Neural cell (in vitro differentiated cells): ENCODE data around the gene SLC12A8. TPM values are rescaled to one million over a fixed set of nuclear protein-coding genes. Genes with fewer than 3 reads are reported as not detected.

Experiments
- H2AFZ ChIP-seq: fragments of 200-600, 300-800 bp; sonication (generic), shearing (Covaris generic); 2 replicates; pipeline ENCODE4 v1.6.0; 2014; ENCODE audit warnings: low read depth, mild to moderate bottlenecking, antibody characterized with exemption, low read length, moderate library complexity
- H3F3A ChIP-seq: fragments of 200-600 bp; shearing (Covaris generic); 2 replicates; pipeline ENCODE4 v1.6.1; 2016; ENCODE audit warnings: mild to moderate bottlenecking, moderate library complexity, mixed read lengths, antibody characterized with exemption, low read length; ENCODE audit not compliant: insufficient read depth, poor library complexity, severe bottlenecking
- H3K27ac ChIP-seq: fragments of 200-600, 300-800 bp; sonication (generic), shearing (Covaris generic); 2 replicates; pipeline ENCODE4 v1.5.1; 2014; ENCODE audit warnings: mild to moderate bottlenecking, low read length, moderate library complexity
- H3K27me3 ChIP-seq: fragments of 300-800, 200-600 bp; sonication (generic), shearing (Covaris generic); 2 replicates; pipeline ENCODE4 v1.6.0; 2014; ENCODE audit warnings: mild to moderate bottlenecking, low read depth, low read length, moderate library complexity; ENCODE audit not compliant: insufficient read depth
- H3K36me3 ChIP-seq: fragments of 300-800, 200-600 bp; sonication (generic), shearing (Covaris generic); 2 replicates; pipeline ENCODE4 v1.5.1; 2014; ENCODE audit warnings: mild to moderate bottlenecking, antibody characterized with exemption, low read length, moderate library complexity; ENCODE audit not compliant: insufficient read depth
- H3K4me2 ChIP-seq: fragments of 300-800, 200-600 bp; sonication (generic), shearing (Covaris generic); 2 replicates; pipeline ENCODE4 v1.6.0; 2014; ENCODE audit warnings: mild to moderate bottlenecking, low read length
- H3K4me3 ChIP-seq: fragments of 300-800, 200-600 bp; sonication (generic), shearing (Covaris generic); 2 replicates; pipeline ENCODE4 v1.5.1; 2014; ENCODE audit warnings: mild to moderate bottlenecking, low read length, moderate library complexity
- H3K79me2 ChIP-seq: fragments of 200-600 bp; shearing (Covaris generic); replicated peaks from 2 replicates; pipeline ENCODE4 v1.6.0; 2014; ENCODE audit warnings: mild to moderate bottlenecking, low read length, moderate library complexity; ENCODE audit not compliant: insufficient read depth
- H3K9ac ChIP-seq: fragments of 300-800, 200-600 bp; sonication (generic), shearing (Covaris generic); 2 replicates; pipeline ENCODE4 v1.6.1; 2016; ENCODE audit warnings: mild to moderate bottlenecking, low read length, mixed read lengths
- H3K9me2 ChIP-seq: fragments of 200-600 bp; shearing (Covaris generic); 2 replicates; pipeline ENCODE4 v1.6.1; 2016; ENCODE audit warnings: mild to moderate bottlenecking, low read length, mixed read lengths; ENCODE audit not compliant: insufficient read depth
- H3K9me3 ChIP-seq: fragments of 200-600, 300-800 bp; sonication (generic), shearing (Covaris generic); 2 replicates; pipeline ENCODE4 v1.6.1; 2016; ENCODE audit warnings: mild to moderate bottlenecking, mixed run types, low read length, moderate library complexity, mixed read lengths
- H4K20me1 ChIP-seq: fragments of 200-600 bp; shearing (Covaris generic); 2 replicates; pipeline ENCODE4 v1.6.1; 2016; ENCODE audit warnings: mild to moderate bottlenecking, mixed run types; ENCODE audit not compliant: insufficient read depth
- EP300 ChIP-seq: fragments of 450-650 bp; conservative IDR thresholded peaks from 2 replicates; pipeline ENCODE4 v1.6.1; 2014; ENCODE audit warnings: antibody characterized with exemption, mild to moderate bottlenecking, moderate library complexity; ENCODE audit not compliant: poor library complexity, severe bottlenecking
- EZH2 ChIP-seq: fragments of 200-600, 300-800 bp; shearing (Covaris generic), sonication (generic); IDR thresholded peaks from 2 replicates; pipeline ENCODE4 v1.6.1; 2014; ENCODE audit warnings: antibody characterized with exemption, low read length, borderline replicate concordance, mild to moderate bottlenecking; ENCODE audit not compliant: insufficient read depth, poor library complexity, severe bottlenecking
- MXI1 ChIP-seq: fragments of 450-650 bp; conservative IDR thresholded peaks from 2 replicates; pipeline ENCODE4 v1.6.1; 2014; ENCODE audit warnings: antibody characterized with exemption, mild to moderate bottlenecking; ENCODE audit not compliant: poor library complexity, severe bottlenecking
- POLR2AphosphoS5 ChIP-seq: IDR thresholded peaks from 2 replicates; pipeline ENCODE4 v1.6.1; 2012
- RAD21 ChIP-seq: fragments of 450-650 bp; conservative IDR thresholded peaks from 2 replicates; pipeline ENCODE4 v1.6.1; 2014; ENCODE audit warnings: antibody characterized with exemption, mild to moderate bottlenecking, moderate library complexity
- SMC3 ChIP-seq: fragments of 450-650 bp; conservative IDR thresholded peaks from 2 replicates; pipeline ENCODE4 v1.6.1; 2014; ENCODE audit warnings: antibody characterized with exemption, mild to moderate bottlenecking, moderate library complexity; ENCODE audit not compliant: poor library complexity
- TAF1 ChIP-seq: IDR thresholded peaks from 2 replicates; pipeline ENCODE4 v1.6.1; 2012; ENCODE audit warnings: low read depth
- polyA plus RNA-seq: library from polyadenylated mRNA; depleted of rRNA; stranded (reverse); fragments of >200 nt; gene quantifications from 2 replicates; pipeline ENCODE4 v1.2.3, GENCODE V29; 2014
- TF ChIP-seq, protein P1 (sequence below): IDR thresholded peaks from 2 replicates; pipeline ENCODE4 v1.6.1; 2012; ENCODE audit warnings: borderline replicate concordance
- TF ChIP-seq, protein P2 (sequence below): fragments of 450-650 bp; IDR thresholded peaks from 2 replicates; pipeline ENCODE4 v1.5.1; 2014; ENCODE audit warnings: antibody characterized with exemption, mild to moderate bottlenecking, moderate library complexity; ENCODE audit not compliant: poor library complexity, severe bottlenecking

SLC12A8 gene
- polyA plus RNA-seq, 1 donor from 2014 or later, result 4.6 TPM

DNA sequence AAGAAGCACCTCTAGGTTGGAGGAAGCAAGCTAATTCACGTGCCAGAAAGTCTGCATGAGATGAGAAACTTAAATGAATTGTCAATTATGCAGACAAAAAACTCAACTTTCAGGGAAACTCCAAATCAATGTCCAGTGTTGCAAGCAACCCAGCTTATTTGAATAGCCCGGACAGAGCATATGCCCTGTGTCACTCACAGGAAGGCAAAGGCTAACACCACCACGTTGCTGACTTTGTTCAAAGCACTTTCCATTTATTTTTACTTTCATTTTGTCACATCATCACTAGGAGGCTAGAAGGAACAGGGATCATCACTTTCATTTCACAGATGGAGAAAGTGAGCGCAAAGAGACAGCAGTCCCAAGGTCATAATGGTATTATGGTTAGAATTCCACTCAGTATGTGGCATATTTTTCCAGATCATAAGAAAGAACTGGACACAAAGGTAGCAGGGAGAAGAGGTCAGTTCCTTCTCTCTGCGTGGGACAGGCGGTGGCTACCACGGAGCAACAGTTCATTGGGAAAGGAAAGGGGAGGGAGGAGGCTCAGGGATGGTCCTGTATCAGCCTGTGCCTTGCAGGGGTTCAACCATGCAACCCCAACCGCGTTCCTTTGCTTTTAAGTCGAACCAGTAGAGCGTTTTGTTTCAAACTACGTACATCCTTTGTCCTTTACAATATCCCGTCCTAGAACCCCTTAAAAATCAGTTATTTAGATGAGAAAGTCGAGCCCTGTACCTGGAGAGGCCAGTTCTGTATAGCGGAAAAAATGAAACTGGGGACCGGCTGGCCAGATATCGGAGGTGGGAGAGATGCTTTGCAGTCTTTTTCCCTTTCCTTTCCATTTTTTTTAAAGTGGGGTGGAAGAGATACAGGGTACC, 157.9 kb downstream of the SLC12A8 start:
- H3K79me2 ChIP-seq, result no peaks in the 10 kb centered on the region

GRCh38 chr3:125054062-125054448, 158.5 kb downstream of the SLC12A8 start:
- peaks cover 5% of the 10 kb centered on the region for H3F3A ChIP-seq
- H3K36me3 ChIP-seq, result no peaks in the 10 kb centered on the region
- no peak overlapping the region for H3K4me3 ChIP-seq
- H3K9ac ChIP-seq, result no peak overlapping the region
- no peaks in the 10 kb centered on the region for H3K79me2 ChIP-seq
- no peaks in the 10 kb centered on the region for H3K9me2 ChIP-seq
- H4K20me1 ChIP-seq, result no peaks in the 10 kb centered on the region
- H3K27me3 ChIP-seq, result peaks cover 32% of the 10 kb centered on the region
- no peak overlapping the region for H3K27ac ChIP-seq
- TF ChIP-seq SMC3, result no peak
- TF ChIP-seq EZH2, result no peak
- no peak for TF ChIP-seq TAF1
- TF ChIP-seq, protein P1, sequence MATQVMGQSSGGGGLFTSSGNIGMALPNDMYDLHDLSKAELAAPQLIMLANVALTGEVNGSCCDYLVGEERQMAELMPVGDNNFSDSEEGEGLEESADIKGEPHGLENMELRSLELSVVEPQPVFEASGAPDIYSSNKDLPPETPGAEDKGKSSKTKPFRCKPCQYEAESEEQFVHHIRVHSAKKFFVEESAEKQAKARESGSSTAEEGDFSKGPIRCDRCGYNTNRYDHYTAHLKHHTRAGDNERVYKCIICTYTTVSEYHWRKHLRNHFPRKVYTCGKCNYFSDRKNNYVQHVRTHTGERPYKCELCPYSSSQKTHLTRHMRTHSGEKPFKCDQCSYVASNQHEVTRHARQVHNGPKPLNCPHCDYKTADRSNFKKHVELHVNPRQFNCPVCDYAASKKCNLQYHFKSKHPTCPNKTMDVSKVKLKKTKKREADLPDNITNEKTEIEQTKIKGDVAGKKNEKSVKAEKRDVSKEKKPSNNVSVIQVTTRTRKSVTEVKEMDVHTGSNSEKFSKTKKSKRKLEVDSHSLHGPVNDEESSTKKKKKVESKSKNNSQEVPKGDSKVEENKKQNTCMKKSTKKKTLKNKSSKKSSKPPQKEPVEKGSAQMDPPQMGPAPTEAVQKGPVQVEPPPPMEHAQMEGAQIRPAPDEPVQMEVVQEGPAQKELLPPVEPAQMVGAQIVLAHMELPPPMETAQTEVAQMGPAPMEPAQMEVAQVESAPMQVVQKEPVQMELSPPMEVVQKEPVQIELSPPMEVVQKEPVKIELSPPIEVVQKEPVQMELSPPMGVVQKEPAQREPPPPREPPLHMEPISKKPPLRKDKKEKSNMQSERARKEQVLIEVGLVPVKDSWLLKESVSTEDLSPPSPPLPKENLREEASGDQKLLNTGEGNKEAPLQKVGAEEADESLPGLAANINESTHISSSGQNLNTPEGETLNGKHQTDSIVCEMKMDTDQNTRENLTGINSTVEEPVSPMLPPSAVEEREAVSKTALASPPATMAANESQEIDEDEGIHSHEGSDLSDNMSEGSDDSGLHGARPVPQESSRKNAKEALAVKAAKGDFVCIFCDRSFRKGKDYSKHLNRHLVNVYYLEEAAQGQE, result no peak
- TF ChIP-seq MXI1, result no peak
- no peak for TF ChIP-seq EP300
- TF ChIP-seq, protein P2, sequence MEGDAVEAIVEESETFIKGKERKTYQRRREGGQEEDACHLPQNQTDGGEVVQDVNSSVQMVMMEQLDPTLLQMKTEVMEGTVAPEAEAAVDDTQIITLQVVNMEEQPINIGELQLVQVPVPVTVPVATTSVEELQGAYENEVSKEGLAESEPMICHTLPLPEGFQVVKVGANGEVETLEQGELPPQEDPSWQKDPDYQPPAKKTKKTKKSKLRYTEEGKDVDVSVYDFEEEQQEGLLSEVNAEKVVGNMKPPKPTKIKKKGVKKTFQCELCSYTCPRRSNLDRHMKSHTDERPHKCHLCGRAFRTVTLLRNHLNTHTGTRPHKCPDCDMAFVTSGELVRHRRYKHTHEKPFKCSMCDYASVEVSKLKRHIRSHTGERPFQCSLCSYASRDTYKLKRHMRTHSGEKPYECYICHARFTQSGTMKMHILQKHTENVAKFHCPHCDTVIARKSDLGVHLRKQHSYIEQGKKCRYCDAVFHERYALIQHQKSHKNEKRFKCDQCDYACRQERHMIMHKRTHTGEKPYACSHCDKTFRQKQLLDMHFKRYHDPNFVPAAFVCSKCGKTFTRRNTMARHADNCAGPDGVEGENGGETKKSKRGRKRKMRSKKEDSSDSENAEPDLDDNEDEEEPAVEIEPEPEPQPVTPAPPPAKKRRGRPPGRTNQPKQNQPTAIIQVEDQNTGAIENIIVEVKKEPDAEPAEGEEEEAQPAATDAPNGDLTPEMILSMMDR, result no peak
- no peak overlapping the region for H3K4me2 ChIP-seq
- no peaks in the 10 kb centered on the region for H3K9me3 ChIP-seq
- H2AFZ ChIP-seq, result no peak overlapping the region

More for the DNA sequence above, 157.9 kb downstream of the SLC12A8 start:
- no peak overlapping the region for H3K27ac ChIP-seq
- H2AFZ ChIP-seq, result no peak overlapping the region
- no peak for TF ChIP-seq MXI1
- no peak for TF ChIP-seq POLR2AphosphoS5
- TF ChIP-seq RAD21, result no peak
- TF ChIP-seq, protein P1, result no peak
- H3K9ac ChIP-seq, result no peak overlapping the region
- H4K20me1 ChIP-seq, result no peaks in the 10 kb centered on the region
- peak overlapping the region; percentile 61 for H3K4me3 ChIP-seq
- no peak overlapping the region for H3K4me2 ChIP-seq
- peaks cover 5% of the 10 kb centered on the region for H3F3A ChIP-seq
- H3K36me3 ChIP-seq, result no peaks in the 10 kb centered on the region
- H3K27me3 ChIP-seq, result peaks cover 32% of the 10 kb centered on the region
- H3K9me3 ChIP-seq, result no peaks in the 10 kb centered on the region
- H3K9me2 ChIP-seq, result no peaks in the 10 kb centered on the region
